Measurements from ENCODE around the gene PTMS. TPM values are rescaled to one million over a fixed set of nuclear protein-coding genes. Genes with fewer than 3 reads are reported as not detected.

PTMS gene
- total RNA-seq, 1 experiment from 2014 or later = 196 TPM

Other genes with a start within 250 kb of the PTMS start
- 5,302 and 5,697 TPM in 2 replicates for gene GAPDH, start 231.8 kb upstream of the PTMS start, total RNA-seq (2014; rRNA removed; shearing (Covaris generic))
- gene IFFO1, start 210.3 kb upstream of the PTMS start, total RNA-seq (2014; rRNA removed; shearing (Covaris generic)) = 5.9 and 11.8 TPM in 2 replicates
- gene NOP2, start 198.1 kb upstream of the PTMS start, total RNA-seq (2014; rRNA removed; shearing (Covaris generic)) = 111 and 129 TPM in 2 replicates
- gene CHD4, start 159.0 kb upstream of the PTMS start, total RNA-seq (2014; rRNA removed; shearing (Covaris generic)) = 330 and 358 TPM in 2 replicates
- gene LPAR5, start 130.4 kb upstream of the PTMS start, total RNA-seq (2014; rRNA removed; shearing (Covaris generic)) = 0.86 TPM in 1 of 2 replicates, not detected in the other
- not detected in 2 replicates for gene ACRBP, start 118.9 kb upstream of the PTMS start, total RNA-seq (2014; rRNA removed; shearing (Covaris generic))
- 23.4 and 28.0 TPM in 2 replicates for gene ING4, start 103.2 kb upstream of the PTMS start, total RNA-seq (2014; rRNA removed; shearing (Covaris generic))
- 15.9 and 21.8 TPM in 2 replicates for gene ZNF384, start 77.0 kb upstream of the PTMS start, total RNA-seq (2014; rRNA removed; shearing (Covaris generic))
- 0.06 TPM in 1 of 2 replicates, not detected in the other for gene PIANP, start 65.5 kb upstream of the PTMS start, total RNA-seq (2014; rRNA removed; shearing (Covaris generic))
- gene COPS7A, start 42.3 kb upstream of the PTMS start, total RNA-seq (2014; rRNA removed; shearing (Covaris generic)) = 88.4 and 96.6 TPM in 2 replicates
- gene MLF2, start 13.2 kb upstream of the PTMS start, total RNA-seq (2014; rRNA removed; shearing (Covaris generic)) = 226 and 233 TPM in 2 replicates
- gene LAG3, start 6.2 kb downstream of the PTMS start, total RNA-seq (2014; rRNA removed; shearing (Covaris generic)) = 0.33 TPM in 1 of 2 replicates, not detected in the other
- gene CD4, start 23.2 kb downstream of the PTMS start, total RNA-seq (2014; rRNA removed; shearing (Covaris generic)) = not detected in 2 replicates
- gene GPR162, start 55.5 kb downstream of the PTMS start, total RNA-seq (2014; rRNA removed; shearing (Covaris generic)) = 0.74 and 0.92 TPM in 2 replicates
- 24.1 and 24.8 TPM in 2 replicates for gene P3H3, start 62.0 kb downstream of the PTMS start, total RNA-seq (2014; rRNA removed; shearing (Covaris generic))
- gene GNB3, start 74.6 kb downstream of the PTMS start, total RNA-seq (2014; rRNA removed; shearing (Covaris generic)) = 0.71 and 1.4 TPM in 2 replicates
- 107 TPM in 2 replicates for gene CDCA3, start 84.9 kb downstream of the PTMS start, total RNA-seq (2014; rRNA removed; shearing (Covaris generic))
- 134 and 140 TPM in 2 replicates for gene USP5, start 85.8 kb downstream of the PTMS start, total RNA-seq (2014; rRNA removed; shearing (Covaris generic))
- gene TPI1, start 101.2 kb downstream of the PTMS start, total RNA-seq (2014; rRNA removed; shearing (Covaris generic)) = 1,485 and 1,599 TPM in 2 replicates
- 2.9 and 8.3 TPM in 2 replicates for gene SPSB2, start 106.9 kb downstream of the PTMS start, total RNA-seq (2014; rRNA removed; shearing (Covaris generic))
- gene LRRC23, start 138.5 kb downstream of the PTMS start, total RNA-seq (2014; rRNA removed; shearing (Covaris generic)) = 7.0 and 16.1 TPM in 2 replicates
- 9.0 and 13.4 TPM in 2 replicates for gene ENO2, start 148.2 kb downstream of the PTMS start, total RNA-seq (2014; rRNA removed; shearing (Covaris generic))
- 3.3 and 5.4 TPM in 2 replicates for gene ATN1, start 161.6 kb downstream of the PTMS start, total RNA-seq (2014; rRNA removed; shearing (Covaris generic))
- not detected in 2 replicates for gene RNU7-1, start 177.5 kb downstream of the PTMS start, total RNA-seq (2014; rRNA removed; shearing (Covaris generic))
- 216 and 272 TPM in 2 replicates for gene C12orf57, start 177.7 kb downstream of the PTMS start, total RNA-seq (2014; rRNA removed; shearing (Covaris generic))
- not detected in 2 replicates for gene PTPN6, start 185.0 kb downstream of the PTMS start, total RNA-seq (2014; rRNA removed; shearing (Covaris generic))
- 423 and 482 TPM in 2 replicates for gene PHB2, start 204.3 kb downstream of the PTMS start, total RNA-seq (2014; rRNA removed; shearing (Covaris generic))
- 133 and 151 TPM in 2 replicates for gene EMG1, start 204.6 kb downstream of the PTMS start, total RNA-seq (2014; rRNA removed; shearing (Covaris generic))